NCI-H2171 (cell line): ENCODE data around the gene PDE6B.
"Not testable (repeated sequence)": the region's sequence is repeated elsewhere in the genome, so short reads cannot be mapped to it uniquely, and the experiment has no call there.

Experiments
- DNase-seq: peaks from one replicate; lab custom pipeline; 2025; lab: John Stamatoyannopoulos, UW

PDE6B gene

DNA sequence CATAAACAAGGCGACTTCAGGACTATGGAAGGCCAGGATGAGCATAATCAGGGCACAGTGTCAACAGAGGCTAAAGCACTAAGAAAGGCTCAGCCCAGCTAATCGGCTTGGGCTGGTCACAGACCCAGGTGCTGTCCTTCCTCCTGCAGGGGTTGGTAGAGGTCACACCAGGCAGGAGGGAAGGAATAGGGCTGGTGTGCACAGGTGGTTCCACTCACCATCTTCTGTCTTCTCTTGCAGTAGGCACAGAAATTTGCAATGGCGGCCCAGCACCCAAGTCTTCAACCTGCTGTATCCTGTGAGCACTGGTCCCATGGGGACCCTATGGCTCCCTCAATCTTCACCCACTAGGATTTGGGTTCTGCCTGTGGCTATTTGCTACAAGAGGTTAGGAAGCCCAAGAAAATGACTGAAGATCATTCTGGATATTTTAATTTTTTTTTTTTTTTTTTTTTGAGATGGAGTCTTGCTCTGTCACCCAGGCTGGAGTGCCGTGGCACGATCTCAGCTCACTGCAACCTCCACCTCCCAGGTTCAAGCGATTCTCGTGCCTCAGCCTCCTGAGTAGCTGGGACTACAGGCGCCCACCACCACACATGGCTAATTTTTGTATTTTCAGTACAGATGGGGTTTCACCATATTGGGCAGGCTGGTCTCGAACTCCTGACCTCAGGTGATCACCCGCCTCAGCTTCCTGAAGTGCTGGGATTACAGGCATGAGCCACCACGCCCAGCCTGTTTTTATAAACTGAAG, 44.6 kb downstream of the PDE6B start:
- not testable (repeated sequence) for DNase-seq

DNA sequence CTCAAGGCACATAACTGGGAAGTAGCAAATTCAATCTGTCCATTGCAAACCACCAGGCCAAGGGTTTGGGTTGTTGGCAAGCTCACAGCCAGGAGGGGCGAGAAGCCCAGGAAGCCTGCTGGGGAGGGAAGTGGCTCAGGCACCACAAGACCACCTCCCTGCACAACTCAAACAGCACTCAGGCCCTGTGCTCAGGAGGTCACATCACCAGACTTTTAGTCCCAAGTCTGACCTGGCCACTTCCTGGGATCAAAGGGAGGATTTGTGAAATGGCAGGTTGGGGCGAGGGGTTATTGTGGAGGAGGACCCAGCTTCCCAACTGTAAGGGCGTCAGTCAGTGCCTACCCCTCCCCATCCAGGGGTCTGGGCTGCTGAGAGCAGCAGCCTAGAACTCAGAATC, 46.4 kb downstream of the PDE6B start:
- no peak for DNase-seq

DNA sequence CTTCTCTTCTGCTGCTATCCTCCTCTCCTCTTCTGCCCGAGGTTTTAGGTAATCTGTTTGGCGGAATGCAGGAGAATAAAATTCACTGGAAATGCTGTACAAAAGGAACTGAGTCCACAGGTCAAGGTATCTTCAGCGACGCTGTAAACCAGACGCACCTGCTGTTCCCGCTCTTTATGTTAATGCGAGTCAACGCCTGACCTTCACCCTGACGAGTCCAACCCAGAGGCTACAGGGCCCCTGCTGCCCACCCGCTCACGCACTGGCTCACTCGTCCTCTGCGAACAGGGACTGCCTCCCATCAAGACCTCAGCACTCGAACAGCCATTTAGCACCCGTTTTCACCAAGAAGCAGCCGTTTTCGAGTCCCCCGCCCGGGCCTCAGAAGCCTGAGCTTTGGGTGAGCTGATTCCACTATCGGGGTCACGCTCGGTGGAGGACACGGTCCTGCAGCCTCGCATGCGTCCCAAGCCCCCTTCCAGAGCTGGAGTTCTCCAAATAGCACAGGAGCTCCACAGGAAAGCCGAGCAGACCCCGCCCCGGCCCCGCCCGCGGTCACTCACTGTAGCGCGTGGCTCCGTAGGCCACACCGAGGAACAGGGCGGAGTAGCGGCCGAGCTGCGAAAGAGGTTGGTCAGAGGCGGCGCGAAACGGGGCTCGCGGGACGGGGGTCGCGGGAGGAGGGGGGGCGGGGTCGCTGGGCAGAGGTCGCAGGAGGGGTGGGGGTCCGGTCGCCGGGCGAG, 48.1 kb downstream of the PDE6B start:
- no peak for DNase-seq

DNA sequence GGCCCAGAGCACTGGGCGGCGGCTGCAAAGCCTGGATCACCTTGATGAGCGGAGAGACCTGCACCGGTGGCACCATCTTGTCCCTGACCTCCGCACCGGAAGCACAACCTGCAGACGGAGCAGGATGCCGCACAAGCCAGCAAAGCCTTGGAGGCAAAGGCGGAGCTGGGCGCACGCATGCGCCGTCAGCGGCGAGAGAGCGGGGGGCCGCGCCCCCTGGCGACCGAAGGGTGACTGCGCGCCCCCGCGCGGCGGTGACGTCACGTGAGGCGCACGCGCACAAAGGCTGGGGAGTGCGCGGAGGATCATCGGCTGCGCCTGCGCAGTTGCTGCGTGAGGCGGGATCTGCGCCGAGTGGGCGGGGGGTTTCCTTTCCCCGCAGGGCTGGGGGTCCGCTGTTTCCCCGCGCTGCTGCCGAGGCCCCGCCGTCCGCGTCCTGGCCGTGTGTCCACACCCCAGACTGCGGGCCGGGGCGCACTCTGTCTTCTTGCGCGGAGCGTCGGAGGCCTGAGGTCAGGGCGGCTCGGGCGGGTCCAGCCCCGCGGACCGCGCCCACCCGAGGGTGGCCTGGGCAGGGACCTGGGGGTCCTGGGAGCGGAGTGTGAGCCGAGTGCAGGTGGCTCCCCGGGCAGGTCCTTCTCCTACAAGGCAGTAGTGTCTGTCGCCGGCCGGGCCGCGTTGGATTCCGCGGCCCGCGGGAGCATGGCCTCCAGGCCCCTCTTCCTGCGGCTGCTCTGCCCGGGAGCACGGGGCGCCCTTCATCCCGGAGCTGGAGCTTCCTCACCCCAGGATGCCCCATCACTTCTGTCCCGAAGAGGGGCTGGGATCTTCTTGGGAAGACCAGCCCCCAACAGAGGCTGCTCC, 49.0 kb downstream of the PDE6B start, which contains the start of the genes ATP5ME and MYL5:
ATP5ME (minus strand) TSS at position 105 of the 864 bp plus-strand sequence; CDS start at position 76, 29 bp downstream.
MYL5 (plus strand) TSS at position 371 of the 864 bp plus-strand sequence. CDS start 3,485 bp downstream, outside the sequence.
- peak; percentile 78 for DNase-seq

DNA sequence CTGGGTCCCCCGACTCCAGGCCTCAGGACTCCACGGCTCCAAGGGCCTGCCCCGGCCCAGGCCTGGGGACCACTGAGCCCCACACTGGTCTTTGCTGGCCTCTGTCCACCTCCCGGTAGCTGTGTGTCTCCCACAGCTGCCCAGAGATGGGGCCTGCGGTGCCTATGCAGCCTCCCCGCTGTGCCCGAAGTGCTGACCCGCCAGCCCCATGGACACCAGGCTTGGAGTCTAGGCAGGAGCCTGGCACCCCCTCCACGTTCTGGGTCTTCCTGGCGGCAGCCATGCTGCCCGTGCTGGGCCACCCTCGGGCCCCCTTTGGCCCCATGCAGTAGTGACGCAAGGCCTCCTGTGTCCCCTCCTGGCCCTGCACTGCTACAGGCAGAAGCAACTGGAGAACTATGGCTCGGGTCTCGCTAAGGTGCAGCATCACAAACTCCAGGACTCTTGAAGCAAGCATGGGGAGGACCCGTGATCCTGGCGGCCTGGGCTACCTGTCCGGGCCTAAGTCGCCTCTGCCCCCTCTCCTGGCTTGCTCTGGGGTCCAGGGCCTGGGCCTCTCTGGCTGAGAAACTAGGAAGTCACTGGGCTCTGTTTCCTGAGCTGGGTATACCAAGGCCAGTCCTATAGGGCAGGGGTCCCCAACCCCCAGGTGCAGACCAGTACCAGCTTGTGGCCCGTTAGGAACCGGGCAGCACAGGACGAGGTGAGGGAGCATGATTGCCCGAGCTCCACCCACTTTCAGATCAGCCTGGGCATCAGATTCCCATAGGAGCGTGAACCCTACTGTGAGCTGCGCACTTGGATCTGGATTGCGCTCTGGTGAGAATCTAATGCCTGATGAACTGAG, 49.9 kb downstream of the PDE6B start:
- no peak for DNase-seq

DNA sequence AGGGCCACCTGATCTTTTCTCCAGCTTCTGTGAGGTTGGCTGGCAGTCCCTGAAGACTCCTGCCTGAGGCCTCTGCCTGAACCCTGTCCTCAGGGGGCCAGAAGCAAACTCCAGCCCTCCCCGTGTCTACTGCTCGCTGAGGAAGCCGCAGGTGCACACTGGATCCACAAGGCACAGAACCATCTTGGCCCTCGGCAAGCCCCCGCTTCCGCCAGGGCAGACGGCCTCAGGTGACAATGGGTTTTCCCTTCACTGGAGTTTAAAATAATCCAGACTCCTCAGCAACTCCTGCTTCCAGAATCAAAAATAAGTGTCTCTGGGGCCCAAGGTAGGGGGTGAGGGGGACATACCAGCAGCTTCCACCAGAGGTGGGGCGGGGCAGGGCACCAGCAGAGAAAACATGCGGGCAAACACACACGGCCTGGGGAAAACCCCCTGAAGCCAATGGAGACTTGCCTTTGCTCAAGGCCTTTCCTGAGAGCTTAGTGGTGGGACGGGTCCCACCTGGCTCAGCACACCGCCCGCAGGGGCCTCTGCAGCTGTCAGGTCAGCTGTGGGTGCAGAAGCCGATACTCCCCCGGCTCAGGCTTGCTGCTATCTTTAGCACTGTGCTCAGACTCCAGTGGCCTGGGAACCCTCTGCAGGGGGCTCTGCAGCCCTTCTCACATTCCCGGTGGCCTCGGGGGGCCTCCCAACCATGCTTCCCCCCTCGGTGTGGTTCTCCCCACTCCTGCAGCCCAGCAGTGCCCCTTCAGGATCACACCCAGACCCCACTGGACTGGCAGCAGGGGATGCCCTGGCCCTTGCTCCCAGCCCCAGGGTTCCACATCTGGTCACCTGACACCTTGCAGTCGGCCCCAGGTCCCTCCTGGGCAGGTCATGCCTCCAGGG, 50.9 kb downstream of the PDE6B start:
- no peak for DNase-seq

DNA sequence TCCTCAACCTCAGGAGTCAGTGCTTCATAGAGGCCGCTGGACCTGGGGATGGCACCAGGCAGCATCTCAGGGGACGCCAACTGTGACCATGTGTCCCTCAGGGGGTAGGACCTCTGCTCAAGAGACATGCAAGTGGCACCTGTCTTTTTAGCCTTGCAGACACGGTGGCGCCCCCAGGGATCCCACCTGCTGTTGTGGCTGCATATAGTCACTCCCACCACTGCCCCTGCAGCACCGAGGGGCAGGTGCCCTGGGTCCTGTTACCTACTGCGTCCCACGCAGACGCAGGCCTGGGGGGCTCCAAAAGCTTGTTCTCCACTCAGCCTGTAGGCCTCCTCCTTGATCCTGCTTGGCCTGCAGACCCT, 51.5 kb downstream of the PDE6B start:
- DNase-seq: no peak

DNA sequence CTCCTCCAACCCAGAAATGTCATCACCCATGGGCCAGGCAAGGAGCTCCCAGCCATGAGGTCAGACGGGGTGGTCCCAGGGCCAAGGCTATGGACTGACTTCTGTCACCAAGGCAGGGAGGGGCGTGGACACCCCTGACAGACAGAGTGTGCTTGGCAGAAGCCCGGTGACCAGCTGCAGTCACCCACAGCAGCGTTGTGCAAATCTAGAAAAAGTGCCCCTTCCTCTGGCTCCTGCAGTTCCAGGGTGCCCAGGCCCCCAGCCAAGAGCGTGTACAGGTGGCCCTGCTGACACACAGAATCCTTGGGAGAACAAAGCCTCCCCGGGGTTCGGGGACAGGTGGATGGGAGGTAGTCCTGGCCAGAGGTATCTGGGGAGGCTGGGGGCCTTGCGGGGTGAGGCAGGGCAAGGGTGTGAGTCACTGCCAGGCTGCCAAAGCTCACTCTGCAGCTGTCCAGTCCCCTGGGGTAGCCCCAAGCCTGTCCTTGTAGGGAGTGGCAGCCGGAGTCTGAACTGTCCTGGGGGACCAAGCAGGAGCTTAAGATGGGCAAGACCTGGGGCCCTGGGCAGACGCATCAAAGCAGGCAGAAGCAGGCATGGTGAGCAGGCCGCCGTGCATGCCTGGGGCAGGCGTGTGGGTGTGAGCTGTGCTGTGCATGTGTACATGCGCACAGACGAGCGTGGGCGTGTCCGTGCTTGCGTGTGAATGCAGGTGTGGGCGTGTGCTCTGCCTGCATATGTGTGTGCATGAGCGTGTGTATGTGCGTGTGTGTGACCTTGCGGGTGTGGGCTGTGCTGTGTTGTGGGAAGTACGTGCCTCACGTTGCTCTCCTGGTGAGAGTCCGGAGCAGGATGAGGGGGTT, 52.3 kb downstream of the PDE6B start:
- DNase-seq: no peak

DNA sequence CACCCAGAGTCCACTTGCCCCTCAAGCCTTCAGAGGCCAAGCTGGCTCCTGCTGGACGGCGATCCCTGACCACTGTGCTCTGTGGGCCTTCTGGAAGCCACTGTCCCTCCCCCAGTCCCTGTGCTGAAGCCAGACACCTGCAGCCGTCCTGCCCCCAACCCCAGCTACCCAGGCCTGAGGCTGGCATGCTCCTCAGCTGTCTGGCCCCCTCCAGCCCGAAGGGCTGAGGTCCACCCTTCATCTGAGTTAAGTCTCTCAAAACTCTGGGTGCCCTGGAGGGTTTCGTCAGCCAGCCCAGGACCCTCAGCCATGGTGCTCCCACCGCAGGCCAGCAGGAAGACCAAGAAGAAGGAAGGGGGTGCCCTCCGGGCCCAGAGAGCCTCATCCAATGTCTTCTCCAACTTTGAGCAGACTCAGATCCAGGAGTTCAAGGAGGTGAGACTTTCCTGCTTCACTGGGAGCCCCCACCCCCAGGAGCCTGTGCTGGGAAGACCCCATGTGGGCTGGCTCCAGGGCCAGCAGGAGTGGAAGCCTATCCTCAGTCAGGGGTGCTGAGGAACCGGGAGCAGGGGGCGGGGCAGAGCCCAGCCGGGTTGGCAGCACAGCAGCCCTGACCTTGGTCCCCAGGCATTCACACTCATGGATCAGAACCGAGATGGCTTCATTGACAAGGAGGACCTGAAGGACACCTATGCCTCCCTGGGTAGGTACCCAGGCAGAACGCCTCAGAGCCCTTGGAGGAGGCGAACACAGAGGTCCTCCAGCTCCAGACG, 53.1 kb downstream of the PDE6B start:
- no peak for DNase-seq

DNA sequence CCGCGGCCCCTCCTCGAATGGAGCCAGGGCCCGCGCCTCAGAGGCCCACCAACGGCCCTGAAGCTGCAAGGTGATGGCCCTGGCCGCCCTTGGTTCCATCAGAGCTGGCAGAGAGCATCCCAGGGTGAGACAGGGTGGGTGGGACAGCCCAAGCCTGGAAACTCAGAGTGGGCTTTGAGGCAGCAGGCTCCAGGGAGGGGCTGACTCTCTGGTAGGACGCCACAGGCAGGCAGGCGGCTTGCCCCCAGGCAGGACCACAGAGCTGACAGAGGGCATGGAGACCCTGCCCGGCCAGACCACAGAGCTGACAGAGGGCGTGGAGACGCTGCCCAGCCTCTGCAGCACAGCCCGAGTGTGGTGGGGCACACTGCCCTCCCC, 53.7 kb downstream of the PDE6B start:
- no peak for DNase-seq

DNA sequence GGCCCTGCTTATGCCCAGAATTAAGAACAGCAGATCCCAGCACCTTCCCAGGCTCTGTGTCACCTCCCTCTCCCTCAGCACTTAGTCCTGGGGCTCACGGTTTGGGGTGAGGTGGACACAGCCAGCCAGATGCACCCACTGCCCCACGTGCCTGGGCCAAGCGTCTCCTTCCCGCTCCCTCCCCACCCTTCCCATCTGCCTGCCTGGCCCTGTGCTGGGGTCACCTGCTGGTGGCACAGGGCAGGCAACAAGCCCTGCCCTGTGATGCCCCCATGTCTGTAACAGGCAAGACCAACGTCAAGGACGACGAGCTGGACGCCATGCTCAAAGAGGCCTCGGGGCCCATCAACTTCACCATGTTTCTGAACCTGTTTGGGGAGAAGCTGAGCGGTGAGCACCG, 54.3 kb downstream of the PDE6B start:
- no peak for DNase-seq

DNA sequence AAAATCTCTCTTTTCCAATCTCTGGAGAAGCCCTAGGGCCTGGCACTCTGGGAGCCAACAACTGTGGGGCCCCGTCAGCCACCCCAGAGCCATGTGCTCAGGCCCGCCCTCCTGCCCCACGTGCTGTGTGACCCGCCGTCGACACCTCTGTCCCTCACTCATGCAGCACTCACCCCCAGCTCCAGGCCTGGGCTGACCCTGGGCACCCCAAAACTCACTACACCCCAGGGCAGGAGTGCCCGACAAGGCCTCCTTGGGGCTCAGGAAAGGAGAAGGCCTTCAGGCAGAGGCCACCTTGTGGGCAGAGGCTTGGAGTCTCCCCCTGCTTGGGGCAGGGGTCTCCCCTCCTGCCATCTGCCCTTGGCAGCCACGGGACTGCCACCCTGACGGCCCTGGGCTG, 54.7 kb downstream of the PDE6B start:
- no peak for DNase-seq

DNA sequence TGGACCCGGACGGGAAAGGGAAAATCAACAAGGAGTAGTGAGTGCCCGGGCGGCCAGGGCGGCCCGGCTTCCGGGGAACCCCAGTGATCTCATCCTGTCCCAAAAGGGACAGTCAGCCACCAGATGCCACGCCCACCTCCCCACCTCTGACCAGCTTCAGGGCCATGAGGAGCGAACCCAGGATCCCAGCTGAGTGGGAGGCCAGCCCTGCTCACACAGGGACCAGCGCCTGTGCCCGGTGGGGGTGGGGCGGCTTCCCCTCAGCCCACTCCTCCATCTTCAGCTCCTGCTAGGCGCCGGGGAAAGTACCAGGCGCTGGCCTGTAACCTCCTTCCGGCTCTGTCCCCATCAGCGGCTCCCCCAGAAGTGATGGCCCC, 55.2 kb downstream of the PDE6B start:
- DNase-seq: no peak

DNA sequence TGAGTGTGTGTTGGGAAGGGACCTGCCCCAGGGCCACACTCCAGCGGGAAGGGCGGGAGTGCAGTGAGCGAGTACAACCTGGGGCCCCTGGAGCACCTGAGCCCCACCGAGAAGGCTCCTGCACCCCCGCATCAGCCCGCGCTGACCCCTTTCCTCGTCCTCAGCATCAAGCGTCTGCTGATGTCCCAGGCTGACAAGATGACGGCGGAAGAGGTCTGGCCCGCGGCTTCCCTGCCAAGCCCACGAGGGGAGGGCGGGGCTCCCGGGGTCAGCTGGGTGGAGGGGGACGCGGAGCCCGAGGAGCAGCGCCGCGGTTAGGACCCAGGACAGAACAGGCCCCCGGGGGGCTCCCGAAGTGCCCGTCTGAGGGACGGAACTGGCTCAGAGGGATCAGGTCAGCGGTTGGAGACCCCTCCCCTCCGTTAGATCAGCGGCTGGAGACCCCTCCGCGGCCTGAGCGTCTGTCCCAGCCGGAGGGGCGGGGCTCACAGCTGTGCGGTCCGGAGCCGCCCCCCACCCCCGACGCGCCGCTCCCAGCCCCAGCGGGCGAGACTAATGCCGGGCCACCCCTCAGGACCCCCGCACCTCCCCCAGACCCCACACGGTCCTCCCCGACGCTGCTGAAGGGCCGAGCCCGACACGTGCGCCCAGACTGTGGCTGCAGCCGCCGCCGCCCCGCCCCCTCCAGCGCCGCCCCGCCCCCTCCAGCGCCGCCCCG, 55.7 kb downstream of the PDE6B start:
- DNase-seq: no peak

DNA sequence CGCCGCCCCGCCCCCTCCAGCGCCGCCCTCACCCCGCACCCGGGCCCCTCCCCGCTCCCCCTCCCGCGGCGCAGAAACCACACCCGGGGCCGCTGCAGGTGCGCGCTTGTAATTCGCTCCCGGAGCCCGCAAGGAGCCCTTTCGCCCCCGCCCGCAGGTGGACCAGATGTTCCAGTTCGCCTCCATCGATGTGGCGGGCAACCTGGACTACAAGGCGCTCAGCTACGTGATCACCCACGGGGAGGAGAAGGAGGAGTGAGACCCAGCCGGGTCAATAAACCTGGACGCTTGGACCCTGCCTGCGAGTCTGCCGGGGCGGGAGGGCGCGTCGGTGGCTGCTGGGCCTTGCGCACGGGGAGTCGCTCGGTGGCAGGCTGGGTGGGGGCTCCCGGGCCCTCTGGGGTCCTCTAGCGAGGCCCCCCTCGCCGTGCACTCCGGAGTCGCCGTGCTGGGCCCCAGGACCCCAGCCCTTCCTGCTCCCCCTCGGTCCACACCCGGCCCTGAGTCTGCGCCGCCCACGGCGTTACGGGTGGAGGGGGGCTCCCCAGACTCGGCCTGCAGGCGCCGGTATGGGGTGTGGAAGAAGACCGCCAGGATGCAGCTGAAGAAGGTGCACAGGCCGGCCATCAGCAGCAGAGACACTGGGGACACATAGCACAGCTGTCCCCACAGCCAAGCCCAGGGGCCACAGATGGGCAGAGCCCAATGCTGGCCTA, 56.5 kb downstream of the PDE6B start:
- no peak for DNase-seq

DNA sequence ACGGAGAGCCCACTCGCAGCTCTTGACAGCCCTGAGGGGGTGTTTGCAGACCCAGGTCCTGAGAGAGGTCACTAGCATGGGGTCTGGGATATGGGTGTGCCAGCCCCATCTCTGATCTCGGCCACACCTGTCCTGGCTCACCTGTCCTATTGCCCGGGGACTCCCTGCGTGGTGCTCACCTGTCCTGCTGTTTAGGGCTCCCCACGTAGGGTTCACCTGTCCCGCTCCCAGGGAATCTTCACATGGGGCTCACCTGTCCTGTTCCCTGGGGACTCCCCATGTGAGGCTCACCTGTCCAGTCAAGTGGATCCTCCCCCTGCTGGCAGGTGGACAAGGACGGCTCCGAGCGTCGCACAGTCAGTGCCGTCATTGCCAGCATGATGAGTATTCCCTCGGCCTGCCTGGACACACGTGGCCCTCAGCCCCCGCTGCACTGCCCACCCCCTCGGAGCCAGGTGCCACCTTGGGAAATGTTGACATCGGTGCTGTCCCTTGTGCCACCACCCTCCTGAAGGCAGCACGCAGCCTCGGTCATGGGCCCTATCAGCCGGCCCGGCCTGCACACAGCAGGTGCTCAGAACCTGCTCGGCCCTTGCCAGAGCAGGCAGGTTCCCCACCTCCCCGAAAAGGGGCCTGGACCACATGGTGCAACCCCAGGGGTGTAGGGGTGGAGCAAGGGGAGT, 57.3 kb downstream of the PDE6B start:
- DNase-seq: no peak
